Glomerular visceral epithelial cell (primary cell): ENCODE results near the gene C19orf73.

ENCODE experiments used
- DNase-seq: peaks from one replicate; pipeline ENCODE4 v3.0.0-alpha.2; 2016; ENCODE audit errors: extremely low spot score

C19orf73 gene, protein sequence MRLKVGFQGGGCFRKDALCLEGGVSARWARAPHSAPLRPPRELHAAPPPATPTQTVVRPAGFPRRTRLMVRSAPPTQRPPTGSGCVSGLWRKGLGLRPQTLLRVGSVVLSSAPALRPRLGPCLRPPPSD

DNA sequence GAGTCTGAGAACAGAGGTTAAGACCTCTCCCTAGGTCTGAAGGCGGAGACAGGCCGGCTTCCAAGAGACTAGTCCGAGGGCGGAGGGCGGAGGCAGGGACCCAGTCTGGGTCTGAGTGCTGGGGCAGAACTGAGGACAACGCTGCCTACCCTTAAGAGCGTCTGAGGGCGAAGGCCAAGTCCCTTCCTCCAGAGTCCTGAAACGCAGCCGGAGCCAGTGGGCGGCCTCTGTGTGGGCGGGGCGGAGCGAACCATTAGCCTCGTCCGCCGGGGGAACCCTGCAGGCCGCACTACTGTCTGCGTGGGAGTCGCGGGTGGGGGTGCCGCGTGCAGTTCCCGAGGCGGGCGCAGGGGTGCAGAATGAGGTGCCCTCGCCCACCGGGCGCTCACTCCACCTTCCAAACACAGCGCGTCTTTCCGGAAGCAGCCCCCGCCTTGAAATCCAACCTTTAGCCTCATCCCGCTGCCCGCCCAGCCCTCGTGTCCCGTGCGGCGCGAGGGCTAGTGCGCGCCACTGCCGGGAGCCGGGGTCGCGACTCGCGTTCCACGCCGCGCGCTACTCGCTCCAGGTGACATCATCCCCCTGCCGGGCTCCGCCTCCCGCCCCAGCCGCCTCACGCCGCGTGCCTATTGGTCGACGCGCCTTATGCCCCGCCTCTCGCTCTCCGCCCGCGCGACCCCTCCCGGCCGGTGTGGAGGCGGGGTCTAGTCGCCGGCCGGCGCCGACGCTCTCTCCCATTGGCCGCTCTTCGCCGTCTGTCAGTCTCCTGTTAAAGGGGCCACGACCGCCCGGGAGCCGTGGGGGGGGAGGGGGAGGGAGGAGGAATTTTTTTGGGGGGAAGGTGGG, at the start of gene C19orf73:
Gene C19orf73 (minus strand): TSS at position 579 of the 846 bp plus-strand sequence. CDS start 121 bp downstream, at position 458.
- DNase-seq = peak; percentile 96

DNA sequence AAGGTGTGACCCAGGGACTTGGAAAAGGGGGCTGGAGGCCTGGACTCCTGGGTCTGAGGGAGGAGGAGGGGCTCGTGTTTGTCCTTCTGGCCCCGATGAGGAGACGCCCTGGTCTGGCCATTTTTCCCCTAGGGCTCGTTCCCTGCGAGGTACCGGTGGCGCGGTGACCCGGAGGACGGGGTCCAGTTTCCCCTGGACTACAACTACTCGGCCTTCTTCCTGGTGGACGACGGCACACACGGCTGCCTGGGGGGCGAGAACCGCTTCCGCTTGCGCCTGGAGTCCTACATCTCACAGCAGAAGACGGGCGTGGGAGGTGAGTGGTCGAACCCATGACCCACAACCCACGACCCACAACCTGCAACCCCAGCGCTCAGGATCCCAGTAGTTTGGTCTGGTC, 49.5 kb upstream of the C19orf73 start:
- DNase-seq = no peak

GRCh38 chr19:49167857-49168409, 49.0 kb upstream of the C19orf73 start:
- DNase-seq = no peak

- DNase-seq = no peak
Observed at GRCh38 chr19:49165865-49166301, 46.9 kb upstream of the C19orf73 start.

DNA sequence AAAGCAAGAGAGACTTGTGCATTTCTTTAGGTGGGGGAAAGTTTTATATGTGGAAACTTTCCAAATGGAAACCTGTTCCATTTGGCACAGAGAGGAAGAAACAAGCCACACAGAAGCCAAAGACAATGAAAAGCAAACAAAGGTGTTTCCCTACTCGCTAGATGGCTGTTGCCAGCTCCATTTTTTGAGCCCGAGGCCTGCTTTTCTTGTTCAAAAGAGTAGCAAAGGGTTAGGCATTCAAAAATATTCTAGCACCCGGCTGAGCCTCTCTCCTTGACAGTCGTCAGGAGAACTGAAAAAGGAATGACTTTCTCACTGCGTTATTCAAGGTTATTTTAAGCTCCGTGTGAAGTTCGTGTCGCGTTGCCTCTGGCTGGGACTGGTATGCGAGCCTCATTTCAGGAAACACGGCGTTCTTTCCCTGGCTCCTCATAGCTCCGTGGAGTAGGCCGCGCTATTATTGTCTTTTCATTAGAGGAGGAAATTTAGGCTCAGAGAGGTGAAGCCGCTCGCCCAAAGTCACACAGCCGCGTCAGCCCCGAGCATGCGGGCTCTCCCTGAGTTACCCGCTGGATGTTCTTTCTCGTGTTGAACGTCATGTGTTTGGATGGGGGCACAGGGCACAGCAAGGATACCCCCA, 46.3 kb upstream of the C19orf73 start:
- no peak for DNase-seq

DNA sequence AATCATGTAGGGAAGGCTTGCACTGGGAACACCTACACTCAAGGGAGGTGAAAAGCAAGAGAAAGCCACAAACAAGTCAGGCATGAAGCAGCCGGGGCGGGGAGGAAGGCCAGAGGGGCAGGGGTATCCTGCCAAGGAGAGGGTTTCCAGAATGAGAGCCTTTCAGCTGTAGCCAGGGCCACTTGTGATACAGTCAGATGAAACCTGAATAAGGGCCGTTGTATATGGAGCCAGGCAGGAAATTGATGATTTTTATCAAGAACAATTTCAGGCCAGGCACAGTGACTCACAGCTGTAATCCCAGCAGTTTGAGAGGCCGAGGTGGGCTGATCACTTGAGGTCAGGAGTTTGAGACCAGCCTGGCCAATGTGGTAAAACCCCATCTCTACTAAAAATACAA, 43.0 kb upstream of the C19orf73 start:
- DNase-seq = no peak

GRCh38 chr19:49160450-49161189, 41.7 kb upstream of the C19orf73 start:
- no peak for DNase-seq

GRCh38 chr19:49157445-49158224, 38.7 kb upstream of the C19orf73 start, which contains the start of gene TRPM4:
TSS of gene TRPM4 (plus strand) at chr19:49157792. CDS start at chr19:49157867, 75 bp downstream.
- DNase-seq = peak; percentile 83

DNA sequence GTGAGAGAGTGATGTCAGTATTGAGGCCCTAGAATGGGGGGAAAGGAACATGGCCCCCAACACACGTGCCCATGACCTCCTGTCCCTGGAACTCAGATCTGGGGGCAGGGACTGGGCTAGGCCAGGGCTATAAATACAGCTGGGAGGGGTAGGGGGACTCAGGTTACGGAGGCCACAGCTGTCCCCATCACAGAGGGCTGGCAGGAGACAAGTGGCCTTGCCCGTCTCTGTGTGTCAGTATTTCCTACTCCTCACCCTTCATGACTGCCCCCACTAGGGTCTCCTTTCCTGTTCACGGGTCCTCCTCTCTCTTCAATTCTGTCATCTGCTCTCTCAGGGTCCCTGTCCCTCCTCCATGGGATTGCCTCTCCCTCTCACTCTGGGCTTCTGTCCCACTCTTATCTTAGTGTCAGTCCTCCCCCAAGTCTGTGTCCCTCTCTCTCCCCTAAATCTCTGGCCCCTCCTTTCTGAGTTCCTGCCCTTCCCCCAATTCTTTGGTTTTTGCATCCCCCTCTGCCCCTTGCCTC, 36.9 kb upstream of the C19orf73 start:
- no peak for DNase-seq

DNA sequence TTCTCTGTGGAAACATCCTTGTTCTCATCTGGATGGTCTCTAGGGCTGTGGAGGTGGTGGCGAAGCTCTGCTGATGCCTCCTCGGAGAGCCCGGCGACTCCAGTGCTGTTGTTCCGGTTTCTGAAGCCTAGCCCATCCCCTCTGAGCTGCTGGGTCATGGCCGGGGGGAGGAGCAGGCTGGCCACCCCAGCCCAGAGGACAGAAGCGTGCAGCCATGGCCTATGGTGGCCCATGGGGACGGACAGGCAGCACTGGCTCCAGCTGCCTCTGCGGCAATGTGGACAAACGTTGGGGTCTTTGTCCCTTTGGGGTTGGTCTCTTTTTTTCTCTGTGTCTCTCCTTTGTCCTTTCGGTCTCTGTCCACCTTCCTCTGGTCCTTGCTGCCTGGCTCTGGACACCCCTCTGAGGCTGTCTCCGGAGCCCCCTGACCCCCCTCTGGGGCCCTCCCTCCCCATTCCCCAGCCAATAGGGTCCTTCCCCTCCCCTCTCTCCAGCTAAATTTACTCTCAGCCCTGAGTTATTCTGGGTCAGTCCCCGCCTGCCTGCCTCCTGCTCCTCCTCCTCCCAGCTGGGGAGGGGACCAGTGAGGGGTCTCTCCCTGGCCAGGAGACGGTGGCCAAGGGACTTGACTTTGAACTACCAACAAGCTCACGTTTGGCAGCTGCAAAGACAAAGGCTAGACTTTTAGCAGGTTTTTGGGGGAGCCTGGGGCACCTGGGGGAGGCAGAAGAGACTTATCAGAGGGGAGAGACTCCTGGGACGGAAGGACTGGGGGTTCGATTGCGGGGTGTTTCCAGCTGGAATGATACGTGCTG, 36.3 kb upstream of the C19orf73 start, which contains the start of gene HRC:
Gene HRC (minus strand): TSS at position 392 of the 815 bp plus-strand sequence. CDS start 159 bp downstream, at position 233.
- no peak for DNase-seq

- DNase-seq = no peak
Observed at GRCh38 chr19:49154279-49154678, 35.3 kb upstream of the C19orf73 start.

- no peak for DNase-seq
Observed at GRCh38 chr19:49153167-49153809, 34.3 kb upstream of the C19orf73 start.

DNA sequence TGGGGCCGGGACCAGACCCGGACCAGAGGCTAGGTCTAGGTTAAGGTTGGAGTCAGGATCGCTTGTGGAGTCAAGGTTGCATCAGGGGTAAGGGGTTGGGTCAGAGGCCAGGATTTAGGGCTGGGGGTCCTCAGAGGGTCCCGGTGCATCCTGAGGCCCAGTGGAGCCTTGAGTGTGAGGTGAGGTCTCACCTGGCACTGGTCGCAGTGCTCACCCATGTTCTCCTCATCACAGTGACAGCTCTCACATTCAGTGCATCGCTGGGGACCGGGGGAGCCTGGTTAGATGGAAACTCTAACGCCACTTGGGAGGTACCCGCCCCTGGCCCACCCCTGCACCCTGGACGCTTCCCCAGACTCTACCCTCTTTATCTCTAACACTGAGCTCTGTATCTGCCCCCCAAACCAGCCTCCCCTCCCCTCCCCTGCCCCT, 33.2 kb upstream of the C19orf73 start:
- no peak for DNase-seq

- DNase-seq = no peak
Observed at GRCh38 chr19:49151267-49152118, 32.5 kb upstream of the C19orf73 start.

GRCh38 chr19:49150944-49151243, 32.0 kb upstream of the C19orf73 start:
- no peak for DNase-seq

DNA sequence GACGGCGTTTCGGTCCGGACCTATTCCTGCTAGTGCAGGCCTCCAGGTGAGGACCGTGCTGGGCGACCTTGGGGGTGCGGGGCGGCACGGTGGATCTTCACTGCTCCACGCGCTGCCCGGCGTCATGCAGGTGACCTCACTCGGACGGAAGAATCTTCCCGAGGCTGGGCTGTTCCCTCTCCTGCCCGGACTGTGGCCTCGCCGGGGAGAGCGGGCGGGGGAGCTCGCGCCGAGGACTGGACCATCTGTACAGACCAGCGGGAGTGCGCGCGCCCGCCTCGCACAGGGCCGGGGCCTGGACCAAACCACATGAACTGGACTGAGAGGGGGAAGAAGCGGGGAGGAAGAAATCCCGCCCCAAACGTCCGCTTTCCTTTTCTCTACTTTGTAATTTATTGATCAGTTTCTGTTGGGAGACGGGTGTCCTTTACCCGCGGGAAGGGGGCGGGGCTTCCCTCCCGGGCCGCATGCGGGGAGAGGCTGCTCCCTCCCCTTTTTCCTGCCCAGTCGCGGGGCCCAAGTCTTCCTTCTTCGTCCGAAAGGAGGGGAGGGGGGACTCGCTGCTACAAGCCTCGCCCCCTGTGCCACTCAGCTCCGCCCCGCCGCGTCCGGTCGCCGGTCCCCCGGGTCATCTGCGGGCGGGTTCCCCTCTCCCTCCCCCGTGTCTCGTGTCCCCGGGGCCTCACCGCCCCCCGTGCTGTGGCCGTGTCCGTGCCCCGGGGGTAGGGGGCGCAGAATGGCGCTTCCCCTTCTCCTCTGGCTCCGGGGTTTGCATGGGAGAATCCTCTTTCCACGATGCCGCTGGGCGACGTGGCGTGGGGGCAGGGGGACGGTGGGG, 31.4 kb upstream of the C19orf73 start:
- peak; percentile 77 for DNase-seq

DNA sequence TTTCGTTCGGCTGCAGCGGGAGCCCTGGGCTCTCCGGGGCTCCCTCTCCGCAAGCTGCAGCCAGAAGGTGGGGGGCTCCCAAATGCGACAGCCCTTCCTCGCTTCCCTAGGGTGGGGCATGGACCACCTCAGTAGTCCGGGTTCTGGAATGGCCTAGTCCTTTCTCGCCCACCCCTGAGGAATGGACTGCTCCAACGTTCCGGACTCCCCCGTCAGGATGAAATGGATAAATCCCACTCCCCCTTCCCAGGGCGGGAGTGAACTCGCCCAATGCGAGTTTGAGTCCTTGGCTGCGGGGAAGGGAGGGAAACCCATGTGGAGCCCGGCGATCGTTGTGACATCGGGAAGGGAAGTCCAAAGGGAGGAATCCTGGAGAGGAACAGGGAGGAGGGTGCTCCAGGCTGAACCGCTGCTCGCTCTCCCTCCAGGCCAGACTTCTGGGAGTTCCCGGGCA, 30.7 kb upstream of the C19orf73 start:
- peak; percentile 77 for DNase-seq
